H1 (cell line): ENCODE data around the gene LHFPL2. TPM values are rescaled to one million over a fixed set of nuclear protein-coding genes. Genes with fewer than 3 reads are reported as not detected.

Experiments used
- CTCF ChIA-PET: fragments of 300-600 bp; sonication (Branson Sonifier 250); formaldehyde crosslinking; loops from one replicate; lab custom pipeline; 2021; ENCODE audit not compliant: partially characterized antibody; lab: Charles Lee
- POLR2A ChIA-PET: fragments of 300-600 bp; sonication (Branson Sonifier 250); formaldehyde crosslinking; loops from one replicate; lab custom pipeline; 2021; ENCODE audit warnings: inconsistent platforms; ENCODE audit not compliant: partially characterized antibody; lab: Charles Lee
- DNase-seq, 2 experiments: peaks; one replicate each; pipeline versions ENCODE4 v3.0.0 to v3.0.0-alpha.2; 2010 to 2022; ENCODE audit warnings: low spot score in 2 of 2, low read depth in 1 of 2, mixed read lengths in 1 of 2
- FAIRE-seq: peaks from 2 replicates; lab custom pipeline; 2011; peaks lifted over from hg19 to GRCh38; lab: Jason Lieb, UNC
- H2AFZ ChIP-seq: 2 replicates; pipeline ENCODE4 v1.8.1; 2012; ENCODE audit warnings: low read length, inconsistent platforms
- H2AK5ac ChIP-seq: 2 replicates; pipeline ENCODE4 v1.6.1; 2013; ENCODE audit warnings: low read depth, low read length
- H2BK120ac ChIP-seq: replicated peaks from 2 replicates; pipeline ENCODE3; 2013; ENCODE audit warnings: low read depth, low read length, inconsistent platforms
- H2BK12ac ChIP-seq: 2 replicates; pipeline ENCODE4 v1.6.1; 2013; ENCODE audit warnings: low read depth, low read length
- H2BK15ac ChIP-seq: 2 replicates; pipeline ENCODE4 v1.6.1; 2013; ENCODE audit warnings: low read length
- H2BK20ac ChIP-seq: 2 replicates; pipeline ENCODE4 v1.6.1; 2013; ENCODE audit warnings: low read length
- H2BK5ac ChIP-seq: 2 replicates; pipeline ENCODE4 v1.6.1; 2013; ENCODE audit warnings: low read depth, low read length
- H3K14ac ChIP-seq: 2 replicates; pipeline ENCODE4 v1.6.1; 2013; ENCODE audit warnings: inconsistent platforms; ENCODE audit not compliant: insufficient read length
- H3K18ac ChIP-seq: 2 replicates; pipeline ENCODE4 v1.6.1; 2013; ENCODE audit warnings: low read length; ENCODE audit errors: extremely low read depth
- H3K23ac ChIP-seq: 2 replicates; pipeline ENCODE4 v1.6.1; 2013; ENCODE audit warnings: inconsistent platforms; ENCODE audit not compliant: insufficient read length
- H3K23me2 ChIP-seq: 2 replicates; pipeline ENCODE4 v1.6.1; 2013; ENCODE audit warnings: low read depth, low read length
- H3K27ac ChIP-seq: 2 replicates; pipeline ENCODE4 v1.6.1; 2011; ENCODE audit warnings: low read depth, low read length, inconsistent platforms
- H3K27me3 ChIP-seq, 4 experiments: replicated peaks in 1 of 4; 1 replicate in 1 of 4; 2 replicates in 3 of 4; pipeline versions ENCODE4 v1.6.1 to v1.8.1; 2011 to 2013; ENCODE audit warnings: low read length in 3 of 4, mild to moderate bottlenecking in 3 of 4, inconsistent platforms in 2 of 4, mixed read lengths in 2 of 4, moderate library complexity in 1 of 4; ENCODE audit not compliant: control insufficient read depth in 3 of 4, insufficient read depth in 3 of 4; ENCODE audit errors: extremely low read depth in 1 of 4
- H3K36me3 ChIP-seq, 4 experiments: 2 replicates each; pipeline versions ENCODE4 v1.6.1 to v1.8.1; 2011 to 2013; ENCODE audit warnings: mild to moderate bottlenecking in 4 of 4, low read length in 3 of 4, moderate library complexity in 2 of 4, control low read depth in 1 of 4, inconsistent platforms in 1 of 4; ENCODE audit not compliant: insufficient read depth in 4 of 4, control insufficient read depth in 2 of 4
- H3K4ac ChIP-seq: replicated peaks from 2 replicates; pipeline ENCODE3; 2013; ENCODE audit warnings: low read length, low read depth, mixed read lengths, inconsistent platforms; ENCODE audit not compliant: insufficient read length
- H3K4me1 ChIP-seq, 4 experiments: replicated peaks in 1 of 4; 1 replicate in 1 of 4; 2 replicates in 3 of 4; pipeline versions ENCODE4 v1.6.1 to v1.8.1; 2011 to 2013; ENCODE audit warnings: low read length in 3 of 4, inconsistent platforms in 2 of 4, mixed read lengths in 1 of 4; ENCODE audit not compliant: insufficient read depth in 4 of 4, control insufficient read depth in 3 of 4
- H3K4me2 ChIP-seq, 2 experiments: 2 replicates each; pipeline versions ENCODE4 v1.6.1 to v1.8.1; 2011 to 2013; ENCODE audit warnings: low read depth in 2 of 2, low read length in 2 of 2, control low read depth in 1 of 2, inconsistent platforms in 1 of 2, mild to moderate bottlenecking in 1 of 2; ENCODE audit not compliant: insufficient read depth in 1 of 2
- H3K4me3 ChIP-seq, 4 experiments: fragments of 200-600, 300-600 bp in 1 of 4; sonication (generic), shearing (Covaris generic), sonication (Bioruptor Twin) in 1 of 4; 2 replicates each; pipeline versions ENCODE4 v1.5.1 to v1.8.1; 2011 to 2016; ENCODE audit warnings: low read length in 4 of 4, low read depth in 3 of 4, control low read depth in 2 of 4, inconsistent platforms in 2 of 4, mild to moderate bottlenecking in 2 of 4, mixed read lengths in 1 of 4, moderate library complexity in 1 of 4; ENCODE audit not compliant: insufficient read depth in 2 of 4; ENCODE audit errors: extremely low read depth in 1 of 4
- H3K56ac ChIP-seq: replicated peaks from 2 replicates; pipeline ENCODE3; 2013; ENCODE audit warnings: low read depth, mild to moderate bottlenecking, mixed read lengths, low read length, inconsistent platforms; ENCODE audit not compliant: insufficient read length
- H3K79me1 ChIP-seq: 2 replicates; pipeline ENCODE4 v1.6.1; 2013; ENCODE audit warnings: low read depth, low read length, control low read depth
- H3K79me2 ChIP-seq, 2 experiments: 2 replicates each; pipeline versions ENCODE4 v1.6.1 to v1.8.1; 2012 to 2013; ENCODE audit warnings: low read length in 2 of 2, mild to moderate bottlenecking in 2 of 2, inconsistent platforms in 1 of 2; ENCODE audit not compliant: insufficient read depth in 2 of 2, control insufficient read depth in 1 of 2
- H3K9ac ChIP-seq, 4 experiments: replicated peaks in 1 of 4; 1 replicate in 1 of 4; 2 replicates in 3 of 4; pipeline versions ENCODE4 v1.6.1 to v1.8.1; 2011 to 2013; ENCODE audit warnings: low read depth in 3 of 4, low read length in 3 of 4, control low read depth in 2 of 4, mild to moderate bottlenecking in 2 of 4, moderate library complexity in 2 of 4, inconsistent platforms in 1 of 4; ENCODE audit errors: extremely low read depth in 1 of 4
- H3K9me3 ChIP-seq, 2 experiments: 2 replicates each; pipeline versions ENCODE4 v1.6.1 to v1.8.1; 2012 to 2013; ENCODE audit warnings: mild to moderate bottlenecking in 2 of 2, moderate library complexity in 2 of 2, control low read depth in 1 of 2, inconsistent platforms in 1 of 2, low read depth in 1 of 2, low read length in 1 of 2, mixed read lengths in 1 of 2; ENCODE audit not compliant: insufficient read depth in 2 of 2
- H4K20me1 ChIP-seq, 2 experiments: replicated peaks in 1 of 2; 2 replicates each; pipeline versions ENCODE3 to v1.8.1; 2011 to 2013; ENCODE audit warnings: inconsistent platforms in 2 of 2, low read length in 2 of 2, mild to moderate bottlenecking in 1 of 2; ENCODE audit not compliant: insufficient read depth in 2 of 2, control insufficient read depth in 1 of 2
- H4K5ac ChIP-seq: 2 replicates; pipeline ENCODE4 v1.6.1; 2013; ENCODE audit warnings: low read length, low read depth, mixed read lengths, inconsistent platforms; ENCODE audit not compliant: insufficient read length
- H4K8ac ChIP-seq: 2 replicates; pipeline ENCODE4 v1.8.0; 2013; ENCODE audit warnings: mild to moderate bottlenecking, moderate library complexity, low read length, inconsistent platforms; ENCODE audit not compliant: insufficient read depth; ENCODE audit errors: extremely low read depth
- H4K91ac ChIP-seq: replicated peaks from 2 replicates; pipeline ENCODE3; 2013; ENCODE audit warnings: low read length, mixed read lengths, inconsistent platforms; ENCODE audit not compliant: insufficient read length
- CEBPB ChIP-seq: IDR thresholded peaks from 2 replicates; pipeline ENCODE4 v1.6.1; 2012; ENCODE audit warnings: low read depth, low read length
- CHD2 ChIP-seq: IDR thresholded peaks from 2 replicates; pipeline ENCODE4 v1.6.1; 2012; ENCODE audit warnings: low read length, improper control_type of control experiment
- E2F6 ChIP-seq: IDR thresholded peaks from 2 replicates; pipeline ENCODE4 v1.6.1; 2012; ENCODE audit warnings: inconsistent platforms
- EP300 ChIP-seq, 2 experiments: IDR thresholded peaks; 1 replicate in 1 of 2; 2 replicates in 1 of 2; pipeline ENCODE4 v1.6.1; 2011 to 2012; ENCODE audit warnings: low read depth in 2 of 2, low read length in 2 of 2, mild to moderate bottlenecking in 2 of 2, borderline replicate concordance in 1 of 2, inconsistent platforms in 1 of 2, moderate library complexity in 1 of 2
- FOSL1 ChIP-seq: IDR thresholded peaks from 2 replicates; pipeline ENCODE4 v1.6.1; 2011; ENCODE audit warnings: mild to moderate bottlenecking, low read depth, low read length, moderate library complexity; ENCODE audit not compliant: insufficient read depth
- JUN ChIP-seq: IDR thresholded peaks from 2 replicates; pipeline ENCODE4 v1.6.1; 2011; ENCODE audit warnings: low read depth, mild to moderate bottlenecking, improper control_type of control experiment, low read length
- KDM1A ChIP-seq: fragments of 200-600, 300-600 bp; sonication (generic); IDR thresholded peaks from 2 replicates; pipeline ENCODE4 v1.7.1; 2016; ENCODE audit warnings: mild to moderate bottlenecking, low read length, borderline replicate concordance
- NANOG ChIP-seq: IDR thresholded peaks from 2 replicates; pipeline ENCODE4 v1.6.1; 2011; ENCODE audit warnings: low read length, low read depth, mild to moderate bottlenecking, inconsistent platforms; ENCODE audit not compliant: insufficient read depth, poor library complexity, severe bottlenecking
- POLR2A ChIP-seq, 2 experiments: IDR thresholded peaks; 1 replicate in 1 of 2; 2 replicates in 1 of 2; pipeline ENCODE4 v1.6.1; 2011; ENCODE audit warnings: low read depth in 2 of 2, low read length in 2 of 2, mild to moderate bottlenecking in 2 of 2; ENCODE audit errors: control extremely low read depth in 1 of 2
- POLR2AphosphoS5 ChIP-seq: IDR thresholded peaks from 2 replicates; pipeline ENCODE4 v1.6.1; 2011; ENCODE audit warnings: low read depth, low read length
- SP2 ChIP-seq: IDR thresholded peaks from 2 replicates; pipeline ENCODE4 v1.6.1; 2012; ENCODE audit warnings: mild to moderate bottlenecking, low read length, inconsistent platforms
- SP4 ChIP-seq: IDR thresholded peaks from 2 replicates; pipeline ENCODE4 v1.6.1; 2012; ENCODE audit warnings: low read length, inconsistent platforms
- TEAD4 ChIP-seq: IDR thresholded peaks from 2 replicates; pipeline ENCODE4 v1.6.1; 2012; ENCODE audit warnings: low read depth, low read length, inconsistent platforms, mixed read lengths
- YY1 ChIP-seq: IDR thresholded peaks from 2 replicates; pipeline ENCODE4 v1.6.1; 2011; ENCODE audit warnings: low read depth, mild to moderate bottlenecking, low read length
- WGBS, 2 experiments: shearing (Covaris generic) in 1 of 2; methylation state at CpG; one replicate each; pipeline versions ENCODE4 v1.1.6 to v1.1.7; 2013 to 2015; ENCODE audit warnings: low lambda C conversion rate in 2 of 2, mixed read lengths in 2 of 2, inconsistent platforms in 1 of 2, low coverage in 1 of 2, missing lambda C conversion rate in 1 of 2; ENCODE audit not compliant: insufficient replicate concordance in 2 of 2, insufficient coverage in 1 of 2, insufficient read length in 1 of 2; ENCODE audit errors: extremely low coverage in 1 of 2, missing lambda C conversion rate in 1 of 2; 5-methylcytosine and 5-hydroxymethylcytosine counted together
- polyA plus RNA-seq, 7 experiments: library from polyadenylated mRNA; depleted of rRNA in 3 of 7; stranded (reverse) in 5 of 7; unstranded in 2 of 7; fragments of >200 nt in 5 of 7; fragments of 200-250 nt in 2 of 7; gene quantifications; 1 replicate in 5 of 7; 2 replicates in 1 of 7; 4 replicates in 1 of 7; pipeline versions ENCODE4 v1.2.1 to v1.2.3, GENCODE V29; 2011 to 2013; ENCODE audit warnings: missing spikeins in 2 of 7, mixed read lengths in 2 of 7
- total RNA-seq: library from RNA; stranded (reverse); fragmentation: NEBNext Ultra II Directional; extraction: Animal tissue kit (Norgen Biotek cat#: 25700); gene quantifications from 2 replicates; pipeline ENCODE4 v1.2.1, GENCODE V29; 2021

LHFPL2 gene
- total and polyA plus RNA-seq, 2 of the 8 experiments (the other 6 are each of a cell fraction or from before 2014, with no cell fraction given) = 9.6 to 43.0 TPM

DNA sequence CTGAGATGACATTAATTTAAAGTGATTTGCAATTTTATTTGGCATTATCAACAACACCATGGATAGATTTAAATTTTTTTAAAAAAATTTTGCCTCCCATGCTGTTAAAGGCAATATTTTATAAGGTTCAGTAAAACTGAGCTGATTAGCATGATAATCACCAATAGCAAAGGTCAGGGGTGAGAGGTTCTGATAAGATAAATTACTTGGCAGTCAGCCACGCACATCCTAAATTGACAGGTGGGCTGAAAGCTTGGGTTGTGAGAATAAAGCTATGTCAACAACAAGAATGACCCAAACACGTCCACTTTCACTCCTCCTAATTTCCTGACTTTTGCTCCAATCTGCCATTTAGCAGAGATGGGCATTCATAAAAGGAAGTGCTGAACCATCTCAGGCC, 127.1 kb downstream of the LHFPL2 start:
- no peak overlapping the region for H2BK5ac ChIP-seq
- peaks cover 0 to 5% of the 10 kb centered on the region in 2 experiments; a peak in 2 of 4 replicates for H3K79me2 ChIP-seq
- H3K79me1 ChIP-seq = peaks cover 2% of the 10 kb centered on the region; the same call in 1 of the 2 replicates
- H2BK20ac ChIP-seq = no peak overlapping the region
- FAIRE-seq = no peak
- H3K4me1 ChIP-seq = peaks cover 0 to 6% (median 2%) of the 10 kb centered on the region in 4 experiments; a peak in 4 of 7 replicates
- no peak overlapping the region for H3K9ac ChIP-seq
- no peak overlapping the region for H3K56ac ChIP-seq
- no peak overlapping the region for H3K23ac ChIP-seq
- H4K91ac ChIP-seq = no peak overlapping the region
- 82% methylated on average over 2 of the region's 2 CpGs; no CpG with 5 or more reads in 1 of the 2 experiments for WGBS, 2 experiments
- H3K4ac ChIP-seq = no peak overlapping the region
- H3K9me3 ChIP-seq = no peaks in the 10 kb centered on the region
- no peak overlapping the region for H3K27ac ChIP-seq
- POLR2A ChIA-PET = no interaction called here
- H3K4me3 ChIP-seq = no peak overlapping the region
- CTCF ChIA-PET = interaction anchor here (0.5 to 4.0 kb wide), 9 partner anchors 11 to 200 kb away, joined by 3 to 26 read pairs (median 3); no protein-coding TSS in a partner anchor
- H4K5ac ChIP-seq = no peak overlapping the region
- H2BK12ac ChIP-seq = no peak overlapping the region
- H3K4me2 ChIP-seq = no peak overlapping the region
- no peak overlapping the region for H2AK5ac ChIP-seq
- H2BK15ac ChIP-seq = no peak overlapping the region
- H3K14ac ChIP-seq = no peak overlapping the region
- no peaks in the 10 kb centered on the region for H3K27me3 ChIP-seq
- H3K23me2 ChIP-seq = no peaks in the 10 kb centered on the region
- no peak overlapping the region for H2BK120ac ChIP-seq
- no peaks in the 10 kb centered on the region for H3K36me3 ChIP-seq
- DNase-seq = no peak
- peaks cover 2% of the 10 kb centered on the region in 2 experiments for H4K20me1 ChIP-seq
- no peak overlapping the region for H4K8ac ChIP-seq
- no peak overlapping the region for H3K18ac ChIP-seq
- no peak overlapping the region for H2AFZ ChIP-seq
- TF ChIP-seq FOSL1 (no peak), SP2 (no peak), E2F6 (no peak), SP4 (no peak), POLR2AphosphoS5 (no peak), CEBPB (no peak), KDM1A (no peak), YY1 (no peak), EP300 (IDR thresholded peaks at IDR 0.05; ENCODE audit: borderline replicate concordance in 1 of 2, low read depth in 2 of 2, low read length in 2 of 2) (no peak), TEAD4 (no peak), NANOG (no peak), CHD2 (no peak), POLR2A (IDR thresholded peaks at IDR 0.05; ENCODE audit: control extremely low read depth in 1 of 2, low read depth in 2 of 2, low read length in 2 of 2) (no peak), JUN (no peak)
